ENCODE results near the gene SYNJ2.

Gene SYNJ2

GRCh38 chr6:157982102-157982562 is 469 bp downstream of the SYNJ2 start:
- no peak for DNase-seq (ENCODE audit: low spot score)

- DNase-seq (ENCODE audit: low spot score), result no peak
Measured at GRCh38 chr6:157982563-157983405, 1.1 kb downstream of the SYNJ2 start.

DNA sequence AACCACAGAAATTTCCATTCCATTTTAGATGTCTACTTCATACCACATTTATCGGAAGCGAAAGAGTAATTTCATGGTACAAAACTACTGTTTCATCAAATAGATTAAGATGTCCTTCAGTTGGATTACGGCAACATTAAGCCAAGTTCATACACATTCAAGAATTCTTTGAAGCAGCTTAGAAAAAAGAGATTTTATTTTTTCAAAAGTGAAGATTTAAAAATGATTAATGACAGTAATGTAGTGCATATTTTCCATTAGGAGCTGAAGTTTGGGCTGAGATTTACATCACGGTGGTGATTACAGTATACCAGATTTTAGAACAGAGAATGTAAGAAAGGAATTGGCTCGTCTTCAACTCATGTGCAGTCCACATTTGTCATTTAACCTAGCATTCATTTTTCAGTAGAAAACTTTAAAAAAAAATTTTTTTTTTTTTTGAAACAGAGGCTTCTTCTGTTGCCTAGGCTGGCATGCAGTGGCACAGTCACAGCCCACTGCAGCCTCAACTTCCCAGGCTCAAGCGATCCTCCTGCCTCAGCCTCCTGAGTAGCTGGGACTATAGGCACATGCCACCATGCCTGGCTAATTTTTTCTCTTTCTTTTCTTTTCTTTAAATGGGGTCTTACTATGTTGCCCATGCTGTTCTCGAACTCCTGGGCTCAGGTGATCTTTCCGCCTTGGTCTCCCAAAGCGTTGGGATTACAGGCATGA is 1.9 kb downstream of the SYNJ2 start:
- DNase-seq (ENCODE audit: low spot score), result no peak

GRCh38 chr6:157984128-157984527 is 2.5 kb downstream of the SYNJ2 start:
- DNase-seq (ENCODE audit: low spot score), result no peak

GRCh38 chr6:157984686-157985225 is 3.1 kb downstream of the SYNJ2 start:
- DNase-seq (ENCODE audit: low spot score), result no peak

DNA sequence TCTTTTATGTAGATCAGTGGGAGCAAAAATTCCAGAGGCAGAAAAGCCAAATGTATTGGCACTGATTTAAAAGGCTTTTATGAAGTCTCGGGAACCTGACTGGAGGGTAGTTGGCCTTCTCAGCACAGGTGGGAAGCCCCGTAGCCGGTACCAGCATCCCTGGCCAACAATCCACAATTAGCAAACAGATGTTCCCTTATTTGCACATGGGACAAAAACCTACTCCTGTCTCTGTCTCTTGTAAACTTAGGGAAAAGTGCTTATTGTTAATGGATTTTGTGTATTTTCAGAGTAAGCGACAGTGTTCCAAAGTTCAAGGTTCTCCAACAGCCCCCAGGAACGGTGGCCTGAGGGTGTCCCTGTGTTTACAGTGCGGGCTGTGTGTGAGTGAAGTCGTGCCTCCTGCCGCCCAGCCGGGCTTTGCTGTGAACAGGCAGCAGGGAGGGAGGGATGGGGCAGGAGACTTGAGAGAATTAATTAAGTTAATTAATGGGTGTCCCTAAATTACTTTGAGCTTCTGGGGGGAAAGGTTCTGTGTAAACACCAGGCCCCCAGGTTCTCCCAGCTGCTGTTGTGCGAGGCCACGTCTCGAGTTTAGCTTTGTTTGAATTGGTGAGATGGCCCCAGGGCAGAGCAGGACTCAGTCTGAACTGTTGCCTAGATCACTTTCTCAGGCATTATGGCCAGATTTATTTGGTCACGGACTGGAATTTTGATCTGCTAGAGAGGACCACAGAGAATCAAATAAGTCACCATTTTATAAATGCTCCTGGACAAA is 3.9 kb downstream of the SYNJ2 start:
- DNase-seq (ENCODE audit: low spot score), result no peak

DNA sequence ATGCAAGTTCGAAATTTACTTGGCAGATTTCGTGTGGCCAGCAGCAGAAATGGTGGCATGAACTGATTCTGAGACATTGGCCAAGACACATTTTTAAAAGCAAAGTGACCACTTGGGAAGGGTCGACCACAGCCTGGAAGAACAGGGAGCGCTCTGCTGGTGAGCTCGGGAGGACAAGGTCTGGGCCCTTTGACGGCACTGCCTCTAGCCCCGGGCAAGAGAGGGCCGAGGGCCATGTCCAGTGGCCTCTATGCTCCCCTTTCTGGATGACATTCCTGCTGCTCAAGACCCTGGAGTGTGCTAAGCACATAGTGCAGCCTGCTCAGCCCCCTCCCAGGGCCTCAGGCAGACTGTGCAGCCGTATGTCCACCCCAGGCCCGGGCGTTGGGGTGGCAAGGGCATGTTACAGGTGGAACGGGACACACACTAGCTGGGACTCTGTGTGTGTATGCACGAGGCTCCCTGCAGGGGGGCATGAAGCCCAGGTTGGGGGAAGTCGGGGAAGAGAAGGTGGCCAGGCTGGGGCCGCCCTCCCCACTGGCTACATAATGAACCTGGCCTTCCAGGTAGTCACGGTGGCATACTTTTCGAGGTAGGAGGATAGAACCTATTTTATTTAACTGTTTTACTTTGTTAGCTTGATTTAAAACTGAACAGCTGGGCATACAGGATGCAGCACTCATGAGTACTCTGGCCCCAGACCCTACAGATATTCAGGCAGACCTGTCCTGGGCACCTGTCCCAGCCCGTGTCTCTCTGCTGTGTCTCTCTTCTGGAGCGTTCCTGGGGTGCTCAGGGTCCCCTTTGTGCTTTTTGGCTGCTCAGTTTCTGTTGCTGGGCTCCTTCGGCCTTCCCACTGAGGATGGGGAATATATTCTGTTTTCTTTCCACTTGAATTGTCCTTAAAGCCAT is 6.4 kb downstream of the SYNJ2 start:
- DNase-seq (ENCODE audit: low spot score), result no peak

DNA sequence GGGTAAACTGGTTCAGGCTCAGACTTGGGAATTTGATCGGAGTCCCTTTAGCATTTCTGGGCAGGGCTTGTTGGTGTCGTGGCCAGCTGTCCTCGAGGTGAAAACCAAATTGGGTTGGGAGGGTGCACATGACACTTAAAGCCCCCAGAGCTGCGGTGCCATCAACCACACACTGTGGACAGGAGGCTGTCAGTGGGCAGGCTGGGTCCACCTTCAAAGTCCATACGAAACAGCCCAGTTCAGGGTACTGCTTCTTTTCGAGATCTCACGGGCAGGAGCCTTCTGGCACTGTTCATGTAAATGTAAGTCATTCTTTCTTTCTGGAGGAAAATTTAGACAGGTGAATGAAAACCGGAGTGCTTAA is 7.0 kb downstream of the SYNJ2 start:
- DNase-seq (ENCODE audit: low spot score), result no peak

GRCh38 chr6:157989541-157990289 is 8.1 kb downstream of the SYNJ2 start:
- no peak for DNase-seq (ENCODE audit: low spot score)

DNA sequence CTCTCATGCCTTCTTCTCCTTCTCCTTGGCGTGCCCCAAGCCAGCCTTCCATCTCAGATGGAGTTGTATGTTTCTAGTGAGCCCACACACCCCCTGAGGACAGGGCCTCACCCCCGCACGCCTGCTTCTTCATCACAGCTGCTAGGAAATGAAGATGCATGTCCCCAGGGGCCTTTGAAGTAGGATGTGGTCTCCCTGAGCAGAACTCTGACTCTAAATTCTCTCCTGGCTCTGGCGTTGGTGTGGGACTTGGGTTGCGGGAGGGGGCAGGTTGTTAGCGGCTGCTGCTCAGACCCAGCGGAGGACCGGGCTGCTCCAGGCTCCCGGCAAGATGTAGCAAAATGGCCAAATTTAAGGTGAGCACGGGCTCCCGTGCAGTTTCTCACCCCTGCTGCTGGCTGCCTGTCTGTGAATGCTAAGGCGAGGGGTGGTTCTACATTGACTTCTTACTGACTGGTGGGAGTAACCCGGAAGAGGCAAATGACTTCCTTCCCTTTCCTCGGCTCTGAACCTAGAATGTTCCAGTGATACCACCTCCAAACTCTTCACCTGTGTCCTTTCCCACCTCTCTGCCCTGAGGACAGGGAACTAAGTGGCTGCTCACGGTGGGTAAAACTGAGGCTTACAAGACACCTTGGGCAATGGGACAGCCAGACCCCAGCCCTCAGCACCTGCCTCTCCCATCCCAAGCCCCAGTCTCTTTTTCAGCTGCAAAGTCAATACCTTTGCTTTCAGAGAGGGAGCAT is 8.8 kb downstream of the SYNJ2 start:
- DNase-seq (ENCODE audit: low spot score), result no peak

DNA sequence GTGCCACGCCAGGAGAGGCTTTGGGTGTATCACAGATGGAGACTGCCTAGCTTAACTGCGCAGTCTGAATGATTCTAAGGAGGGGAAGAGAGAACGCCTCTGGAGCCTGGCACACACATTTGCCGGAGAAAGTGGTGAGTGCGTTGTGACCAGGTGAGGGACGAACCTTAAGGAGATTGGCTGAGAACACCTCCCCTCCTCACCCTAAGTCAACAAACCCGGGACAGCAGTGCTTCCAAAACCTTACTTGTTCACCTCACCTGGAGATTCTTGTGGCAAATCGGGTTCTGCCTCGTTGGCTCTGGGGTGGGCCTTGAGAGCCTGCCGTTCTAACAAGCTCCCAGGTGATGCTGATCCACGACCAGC is 9.4 kb downstream of the SYNJ2 start:
- no peak for DNase-seq (ENCODE audit: low spot score)

GRCh38 chr6:157993076-157993475 is 11.4 kb downstream of the SYNJ2 start:
- DNase-seq (ENCODE audit: low spot score), result no peak

DNA sequence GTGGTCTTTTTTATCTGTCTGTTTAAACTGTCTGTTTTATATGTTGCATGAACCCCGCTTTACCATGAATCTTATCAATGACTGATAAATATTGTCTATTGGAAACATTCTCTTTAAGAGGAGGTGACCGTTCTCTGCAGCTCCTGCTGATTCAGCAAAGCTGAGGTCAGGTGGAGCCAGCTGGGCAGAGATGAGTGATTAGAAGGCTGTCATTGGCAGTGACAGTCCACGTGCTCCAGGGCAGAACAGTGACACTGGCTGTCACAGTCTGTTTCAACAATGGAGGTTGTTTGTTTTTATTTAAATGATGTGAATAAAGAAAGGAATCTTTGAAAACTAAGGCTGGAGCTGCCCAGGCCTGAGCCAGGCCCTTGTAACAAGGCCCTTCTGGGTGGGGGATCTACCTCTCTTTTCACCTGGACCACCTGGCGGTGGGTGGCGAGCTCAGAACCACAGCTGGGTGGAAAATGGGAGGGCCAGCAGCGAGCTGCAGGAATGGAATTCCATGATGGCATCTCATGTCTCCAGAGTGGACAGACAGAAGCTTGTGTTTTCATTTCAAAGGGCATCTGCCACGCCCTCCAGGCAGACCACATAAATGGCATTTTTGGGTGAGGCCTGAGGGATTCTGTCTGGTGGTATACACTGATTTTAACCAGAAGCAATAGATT is 12.6 kb downstream of the SYNJ2 start:
- DNase-seq (ENCODE audit: low spot score), result no peak

- DNase-seq (ENCODE audit: low spot score), result no peak
Measured at GRCh38 chr6:157995458-157995857, 13.8 kb downstream of the SYNJ2 start.

GRCh38 chr6:157996201-157996712 is 14.6 kb downstream of the SYNJ2 start:
- no peak for DNase-seq (ENCODE audit: low spot score)

GRCh38 chr6:157996918-157997702 is 15.4 kb downstream of the SYNJ2 start:
- DNase-seq (ENCODE audit: low spot score), result no peak

GRCh38 chr6:157997893-157998608 is 16.4 kb downstream of the SYNJ2 start:
- DNase-seq (ENCODE audit: low spot score), result no peak

All from hematopoietic multipotent progenitor cell treated with erythropoietin and hydrocortisone succinate and interleukin-3 and kit ligand, for 15 days (in vitro differentiated cells).